ENCODE results near the gene IFNW1.
"Not testable (repeated sequence)": the region's sequence is repeated elsewhere in the genome, so short reads cannot be mapped to it uniquely, and the experiment has no call there.

Gene IFNW1

GRCh38 chr9:21141427-21141882 is at the start of gene IFNW1:
Gene IFNW1, minus strand, starts transcription at chr9:21141832. Its CDS starts 262 bp downstream, at chr9:21141570.
- peak; percentile 17 for DNase-seq (ENCODE audit: low spot score)
- in situ Hi-C loops (cut with MboI; ENCODE audit: low sequenced_read_pairs, unreplicated experiment), result no loop called here
- TF ChIP-seq CTCF (IDR thresholded peaks at IDR 0.05; ENCODE audit: borderline replicate concordance, control extremely low read depth, extremely low read depth, insufficient read depth, missing control alignments), result no peak

GRCh38 chr9:21187487-21187886 is 45.9 kb upstream of the IFNW1 start, which contains the start of gene IFNA4:
Gene IFNA4, minus strand, starts transcription at chr9:21187587. Its CDS starts 56 bp downstream, at chr9:21187531.
- in situ Hi-C loops (cut with MboI; ENCODE audit: low sequenced_read_pairs, unreplicated experiment), result not testable (repeated sequence)

DNA sequence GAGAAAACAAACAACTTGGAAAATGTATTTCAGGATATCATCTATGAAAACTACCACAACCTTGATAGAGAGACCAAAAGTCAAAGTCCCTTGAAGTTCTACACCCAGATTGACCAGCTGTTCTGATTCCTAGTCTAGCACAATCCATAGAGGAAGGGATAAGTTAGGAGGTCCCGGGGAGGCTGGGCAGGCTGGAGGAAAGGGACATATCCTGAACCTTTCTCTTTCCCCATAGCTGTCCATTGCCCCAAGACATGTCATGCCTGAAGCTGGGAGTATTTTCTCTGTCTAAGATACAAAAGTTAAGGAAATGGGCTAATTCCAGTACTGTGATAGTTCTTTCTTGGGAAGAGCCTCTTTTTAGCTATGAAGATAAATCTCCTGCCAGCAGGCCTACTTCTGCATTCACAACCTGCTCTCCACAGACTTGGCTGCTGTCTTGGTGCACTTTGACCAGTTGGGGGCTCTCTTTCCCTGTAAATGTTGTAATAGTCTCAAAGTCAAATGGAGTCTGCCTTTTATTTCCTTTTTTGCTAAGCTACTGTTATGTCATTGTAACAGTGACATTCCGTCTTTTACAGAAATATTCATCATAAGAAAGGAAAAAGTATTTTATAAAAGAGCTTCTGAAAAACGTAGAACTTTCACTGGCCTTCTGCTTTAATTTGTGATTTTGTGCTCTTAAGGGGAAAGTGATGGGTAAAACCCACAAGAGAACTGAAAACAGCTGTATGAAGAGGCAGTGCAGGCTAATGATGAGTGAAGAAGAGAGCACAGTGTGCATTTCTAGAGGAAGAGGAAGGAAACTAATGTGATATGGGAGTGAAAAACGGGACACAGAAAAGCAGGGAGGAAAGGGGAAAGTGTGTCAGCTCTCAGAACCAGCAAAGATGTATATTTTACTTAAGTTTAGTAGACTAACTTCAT is 41.4 kb upstream of the IFNW1 start:
- in situ Hi-C loops (cut with MboI; ENCODE audit: low sequenced_read_pairs, unreplicated experiment); DNase-seq (ENCODE audit: low spot score): not testable (repeated sequence)
- peak; percentile 41 for TF ChIP-seq CTCF (IDR thresholded peaks at IDR 0.05; ENCODE audit: borderline replicate concordance, control extremely low read depth, extremely low read depth, insufficient read depth, missing control alignments)

More at GRCh38 chr9:21187487-21187886, 45.9 kb upstream of the IFNW1 start, which contains the start of gene IFNA4:
- DNase-seq (ENCODE audit: low spot score), result not testable (repeated sequence)

DNA sequence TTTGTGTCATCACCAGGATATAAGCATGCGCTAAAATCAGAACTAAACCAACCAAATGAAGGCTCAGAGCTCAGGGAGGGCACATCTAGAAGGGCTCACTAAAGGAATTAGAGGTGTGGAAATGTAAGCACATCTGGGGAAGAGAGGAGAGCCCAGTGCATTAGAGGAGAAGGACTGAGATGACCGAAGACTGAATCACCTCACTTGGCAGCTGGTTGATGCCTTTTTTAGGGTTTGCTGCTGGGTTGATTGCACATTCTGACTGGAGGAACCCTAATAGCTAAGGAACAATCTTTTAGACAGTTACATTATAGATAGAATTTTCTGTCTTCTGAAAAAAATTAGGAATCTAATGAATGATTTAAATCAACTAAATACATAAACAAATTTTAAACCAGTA is 33.0 kb upstream of the IFNW1 start:
- in situ Hi-C loops (cut with MboI; ENCODE audit: low sequenced_read_pairs, unreplicated experiment), result no loop called here
- DNase-seq (ENCODE audit: low spot score), result no peak
- no peak for TF ChIP-seq CTCF (IDR thresholded peaks at IDR 0.05; ENCODE audit: borderline replicate concordance, control extremely low read depth, extremely low read depth, insufficient read depth, missing control alignments)

- TF ChIP-seq CTCF (IDR thresholded peaks at IDR 0.05; ENCODE audit: borderline replicate concordance, control extremely low read depth, extremely low read depth, insufficient read depth, missing control alignments), result no peak
- DNase-seq (ENCODE audit: low spot score), result no peak
- in situ Hi-C loops (cut with MboI; ENCODE audit: low sequenced_read_pairs, unreplicated experiment), result no loop called here
Observed at GRCh38 chr9:21172156-21172555, 30.5 kb upstream of the IFNW1 start.

- no peak for DNase-seq (ENCODE audit: low spot score)
- in situ Hi-C loops (cut with MboI; ENCODE audit: low sequenced_read_pairs, unreplicated experiment), result no loop called here
- no peak for TF ChIP-seq CTCF (IDR thresholded peaks at IDR 0.05; ENCODE audit: borderline replicate concordance, control extremely low read depth, extremely low read depth, insufficient read depth, missing control alignments)
Observed at GRCh38 chr9:21171351-21171750, 29.7 kb upstream of the IFNW1 start.

DNA sequence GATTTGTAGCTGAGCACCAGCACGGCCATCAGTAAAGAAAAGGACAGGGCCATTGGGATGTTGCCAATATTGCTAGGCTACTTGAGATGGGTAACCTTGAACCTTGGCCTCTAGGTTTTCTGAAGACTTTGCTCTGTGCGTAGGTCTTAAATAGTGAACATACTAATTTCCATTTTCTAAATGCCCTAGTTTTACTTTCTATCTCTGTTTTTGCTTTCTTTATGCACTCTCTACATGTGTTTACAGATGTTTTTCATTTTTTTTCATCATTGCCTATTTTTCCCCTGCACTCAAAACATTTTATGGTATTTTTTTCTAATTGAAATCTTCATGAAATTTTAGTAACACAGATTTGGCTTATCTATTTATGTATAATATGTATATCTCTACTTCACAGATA is 24.9 kb upstream of the IFNW1 start, which contains the start of gene IFNA21:
IFNA21 (minus strand) TSS at position 101 of the 400 bp plus-strand sequence; CDS start at position 53, 48 bp downstream.
- DNase-seq (ENCODE audit: low spot score); in situ Hi-C loops (cut with MboI; ENCODE audit: low sequenced_read_pairs, unreplicated experiment): not testable (repeated sequence)
